GM18507 (cell line): Measurements from ENCODE around the gene UMOD.

ENCODE experiments used
- DNase-seq: peaks from one replicate; pipeline ENCODE4 v3.0.0; 2011; ENCODE audit warnings: low read depth; ENCODE audit not compliant: insufficient read length; ENCODE audit errors: extremely low spot score
- FAIRE-seq: peaks from 2 replicates; lab custom pipeline; 2011; peaks lifted over from hg19 to GRCh38; lab: Jason Lieb, UNC

UMOD gene

DNA sequence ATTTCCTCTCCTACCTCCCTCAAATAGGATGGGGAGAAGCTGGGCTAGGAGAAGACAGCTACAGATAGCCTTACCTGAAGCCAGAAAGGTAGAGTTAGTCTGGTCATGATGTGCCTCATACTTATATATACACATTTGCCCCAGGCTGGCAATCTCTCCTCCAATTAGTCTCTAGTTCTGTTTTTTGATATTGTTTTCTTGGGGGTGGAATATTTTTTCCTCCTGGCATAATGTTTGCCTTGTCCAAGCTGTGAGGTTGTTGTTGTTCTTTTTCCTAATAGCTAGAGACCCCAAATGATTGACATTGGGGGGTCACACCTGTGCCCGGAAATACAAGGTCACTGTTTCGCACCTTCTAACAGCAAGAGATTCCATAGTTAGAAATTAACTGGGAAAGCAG lies at the start of gene UMOD:
Gene UMOD (minus strand): TSS at position 101 of the 400 bp plus-strand sequence. CDS start 1,978 bp downstream, outside the sequence.
- DNase-seq (no peak), FAIRE-seq (no peak)

DNA sequence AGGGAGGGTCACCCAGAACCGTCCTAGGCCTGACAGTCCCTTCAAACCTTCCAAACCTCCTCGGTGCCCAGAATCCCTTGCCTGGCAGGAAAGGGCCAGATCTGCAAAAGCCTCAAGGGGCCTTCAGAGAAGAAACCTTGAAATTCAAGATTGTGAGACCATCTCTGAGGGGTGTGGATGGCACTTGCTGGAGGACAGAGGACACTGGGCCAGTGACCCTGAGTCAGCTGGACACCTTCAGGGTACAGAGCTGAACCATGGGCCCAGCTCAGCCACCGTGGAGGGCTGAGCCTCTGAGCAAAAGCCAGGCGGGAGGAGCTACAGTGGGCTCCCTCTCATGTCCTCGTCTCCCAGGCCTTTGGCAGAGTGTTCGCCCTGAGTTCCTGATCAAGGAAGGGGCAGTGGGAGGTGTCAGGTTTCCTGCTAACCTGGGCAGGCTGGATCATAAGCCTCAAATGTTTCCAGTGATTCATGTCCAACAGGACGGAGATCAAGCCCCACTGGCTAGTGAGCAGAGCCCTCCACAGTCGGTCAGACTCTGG lies 49.0 kb upstream of the UMOD start:
- FAIRE-seq (no peak), DNase-seq (no peak)

DNA sequence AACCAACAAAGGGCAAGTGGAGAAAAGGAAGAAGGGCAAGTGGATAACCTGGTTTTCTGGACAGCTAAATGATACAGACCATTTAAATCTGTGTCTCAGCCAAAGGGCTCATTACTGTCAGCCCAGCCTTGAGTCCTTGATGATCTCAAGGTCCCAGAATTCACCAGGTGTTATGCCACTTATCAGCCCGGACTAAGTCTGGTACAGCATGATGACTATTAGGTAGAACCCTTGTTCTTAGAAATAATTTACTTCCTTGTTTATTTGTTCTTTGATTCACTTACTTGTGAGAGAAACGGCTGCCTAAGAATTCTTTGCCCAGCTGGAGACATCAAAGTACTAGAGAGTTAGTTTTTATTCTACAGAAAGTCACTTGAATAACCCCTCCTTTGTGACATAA lies 48.6 kb upstream of the UMOD start:
- DNase-seq (no peak), FAIRE-seq (no peak)

DNA sequence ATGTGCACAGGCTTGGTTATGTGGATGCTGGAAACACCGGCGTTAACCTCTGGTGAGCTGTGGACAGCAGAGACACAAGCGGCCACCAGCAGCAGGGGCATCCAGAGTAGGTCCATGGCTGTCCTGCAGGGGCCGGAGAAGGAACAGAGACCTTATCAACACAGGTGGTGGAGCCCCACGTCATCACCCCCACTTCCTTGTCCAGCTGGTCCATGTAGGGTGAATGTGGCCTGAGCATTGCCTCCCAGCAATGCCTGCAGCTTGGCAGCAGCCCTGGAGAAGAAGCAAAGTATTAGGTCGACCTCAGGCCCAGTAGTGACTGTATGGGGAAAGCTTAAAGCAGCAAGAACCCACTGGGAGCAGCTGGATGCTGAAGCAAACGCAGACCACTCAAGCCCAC lies 46.7 kb upstream of the UMOD start:
- no peak for FAIRE-seq

DNA sequence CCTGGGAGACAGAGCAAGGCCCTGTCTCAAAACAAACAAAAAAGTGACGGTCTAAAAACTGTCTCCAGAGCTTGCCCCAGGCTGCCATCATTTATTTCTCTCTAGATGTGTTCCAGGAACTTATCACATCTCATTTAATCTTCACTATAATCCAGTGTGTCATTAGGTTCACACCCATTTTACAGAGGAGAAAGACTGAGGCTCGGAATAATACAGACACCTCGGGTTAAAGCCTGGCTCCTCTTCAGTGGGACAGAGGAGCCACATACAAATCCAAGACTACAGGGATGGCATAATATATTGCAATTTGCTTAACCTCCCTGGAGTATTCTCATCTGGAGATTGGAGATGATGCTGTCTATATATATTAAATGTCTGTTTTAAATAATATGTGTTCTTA lies 46.1 kb upstream of the UMOD start:
- DNase-seq (no peak), FAIRE-seq (no peak)

More for the DNA sequence above, 46.7 kb upstream of the UMOD start:
- DNase-seq = no peak

DNA sequence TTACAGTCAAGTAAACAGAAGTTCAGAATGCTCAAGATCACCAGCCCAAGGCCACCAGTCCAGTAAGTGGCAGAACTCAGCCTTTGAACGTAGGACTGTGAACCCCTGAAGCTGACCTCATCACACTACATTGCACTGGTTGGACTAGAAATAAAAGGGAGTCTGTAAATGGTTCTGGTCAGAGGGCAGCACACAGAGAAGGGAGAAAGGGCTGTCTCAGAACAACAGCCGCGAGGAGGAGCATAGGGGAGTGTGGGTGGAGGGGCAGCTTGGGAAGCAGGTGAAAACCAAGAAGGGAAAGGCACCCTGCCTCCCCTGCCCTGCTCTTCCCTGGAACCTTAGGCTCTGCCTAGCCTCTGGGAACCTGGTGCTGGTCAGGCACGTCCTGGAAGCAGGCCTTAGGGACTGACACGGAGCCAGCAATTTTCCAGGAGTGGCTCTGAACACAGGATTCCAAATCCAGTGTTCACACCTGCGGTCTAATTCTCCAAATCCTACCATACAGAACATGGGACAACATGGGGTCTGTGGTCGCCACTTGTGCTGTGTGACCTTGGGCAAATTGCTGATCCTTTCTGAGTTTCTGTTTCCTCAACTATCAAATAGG lies 45.1 kb upstream of the UMOD start:
- DNase-seq (no peak), FAIRE-seq (no peak)

DNA sequence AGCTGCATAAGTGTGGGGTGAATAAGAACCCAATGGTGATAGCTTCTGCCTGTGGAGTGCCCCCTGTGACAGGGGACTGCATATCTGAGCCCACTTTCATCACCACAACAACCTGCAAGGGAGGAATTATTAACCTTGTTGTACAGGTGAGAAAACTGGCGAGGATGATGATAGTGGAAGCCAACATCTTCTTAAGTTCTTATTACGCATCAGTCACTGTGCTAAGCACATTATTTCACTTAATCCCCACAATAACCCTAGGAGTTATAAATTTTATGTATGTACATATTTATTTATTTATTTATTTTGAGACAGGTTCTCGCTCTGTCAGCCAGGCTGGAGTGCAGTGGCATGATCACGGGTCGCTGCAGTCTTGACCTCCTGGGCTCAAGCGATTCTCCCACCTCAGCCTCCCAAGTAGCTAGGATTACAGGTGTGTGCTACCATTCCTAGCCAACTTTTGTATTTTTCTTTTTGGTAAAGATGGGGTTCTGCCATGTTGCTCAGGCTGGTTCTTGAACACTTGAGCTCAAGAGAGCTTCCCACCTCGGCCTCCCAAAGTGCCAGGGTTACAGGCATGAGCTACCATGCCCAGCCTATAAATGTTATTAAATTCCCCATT lies 44.4 kb upstream of the UMOD start:
- FAIRE-seq = no peak
- no peak for DNase-seq

DNA sequence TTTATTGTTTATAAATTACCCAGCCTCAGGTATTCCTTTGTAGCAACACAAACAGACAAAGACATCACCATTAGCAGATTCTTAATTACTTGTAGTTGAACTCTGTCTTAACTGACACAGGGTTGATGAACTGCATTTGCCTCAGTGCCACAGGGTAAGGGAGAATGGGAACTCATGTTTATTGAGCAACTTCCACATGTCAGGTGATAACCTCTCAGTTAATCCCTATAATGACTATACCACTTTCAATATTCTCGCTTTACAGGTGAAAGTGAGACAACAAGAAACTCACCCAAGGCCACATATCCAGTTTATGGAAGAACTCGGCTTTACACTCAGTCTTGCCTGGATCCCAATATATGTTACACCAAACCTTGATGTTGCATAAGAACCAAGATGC lies 43.4 kb upstream of the UMOD start:
- FAIRE-seq = no peak

DNA sequence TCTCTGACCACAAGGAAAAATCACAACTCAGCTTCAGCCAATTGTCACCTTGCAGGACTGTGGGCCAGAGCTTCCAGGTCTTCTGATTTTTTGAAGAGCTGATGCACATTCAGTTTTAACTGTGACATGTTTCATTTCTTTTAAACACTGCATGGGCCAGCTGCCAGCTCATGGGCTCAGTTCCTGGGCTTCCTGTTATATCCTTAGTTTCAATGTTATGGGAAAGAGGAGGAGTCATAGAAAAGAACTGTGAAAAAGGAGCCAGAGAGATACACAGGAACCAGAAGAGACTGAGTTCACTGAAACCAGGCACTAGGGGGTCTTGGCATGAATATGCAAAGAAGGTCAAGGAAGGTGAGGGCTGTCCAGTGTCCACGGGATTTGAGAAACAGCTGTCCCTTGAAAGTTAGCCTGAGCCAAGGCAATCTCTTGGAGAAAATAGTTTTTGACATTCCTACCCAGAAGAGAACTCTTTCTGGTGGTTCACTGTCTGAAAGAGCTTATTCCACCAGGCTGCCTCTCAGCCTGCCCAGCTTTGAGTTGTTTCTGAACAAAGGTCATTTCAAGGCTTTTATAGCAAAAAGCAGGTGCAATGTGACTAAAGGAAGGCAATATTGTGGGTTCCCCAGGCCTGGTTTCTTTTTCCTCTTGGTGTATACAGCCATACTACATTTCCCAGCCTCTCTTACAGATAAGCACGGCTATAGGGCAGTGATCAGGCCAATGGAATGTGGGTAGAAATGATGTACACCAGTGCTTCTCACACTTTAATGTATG lies 41.5 kb upstream of the UMOD start:
- FAIRE-seq = no peak
- no peak for DNase-seq

More for the DNA sequence above, 43.4 kb upstream of the UMOD start:
- no peak for DNase-seq

DNA sequence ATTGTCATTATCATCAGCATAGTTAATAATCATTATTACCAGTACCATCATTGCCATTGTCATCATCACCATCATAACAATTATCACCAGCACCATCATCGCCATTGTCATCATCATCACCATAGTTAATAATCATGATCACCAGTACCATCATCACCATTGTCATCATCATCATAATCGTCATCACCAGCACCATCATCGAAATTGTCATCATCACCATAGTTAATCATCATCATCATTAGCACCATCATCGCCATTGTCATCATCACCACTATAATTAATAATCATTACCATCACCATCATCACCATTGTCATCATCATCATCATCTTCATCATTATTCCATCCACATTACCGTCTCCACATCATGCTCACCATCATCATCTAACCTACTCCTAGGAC lies 38.5 kb upstream of the UMOD start:
- no peak for DNase-seq
- FAIRE-seq = no peak

DNA sequence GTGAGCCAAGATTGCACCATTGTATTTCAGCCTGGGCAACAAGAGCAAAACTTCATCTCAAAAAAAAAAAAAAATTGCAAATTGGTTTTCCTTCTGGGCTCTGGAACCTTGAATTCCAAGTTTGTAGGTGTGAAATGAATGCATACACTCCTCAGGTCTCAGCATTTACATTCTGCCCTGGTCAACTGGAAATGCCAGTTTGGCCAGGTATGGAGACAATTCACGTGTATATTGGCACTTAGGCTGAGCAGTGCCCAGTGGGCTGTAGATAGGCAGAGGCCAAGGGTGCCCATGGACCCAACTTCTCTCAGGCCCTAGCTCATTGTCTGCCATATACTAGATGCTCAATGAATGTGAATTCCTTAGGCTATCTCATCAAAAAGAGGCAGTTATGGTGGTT lies 36.3 kb upstream of the UMOD start:
- no peak for DNase-seq
- no peak for FAIRE-seq

DNA sequence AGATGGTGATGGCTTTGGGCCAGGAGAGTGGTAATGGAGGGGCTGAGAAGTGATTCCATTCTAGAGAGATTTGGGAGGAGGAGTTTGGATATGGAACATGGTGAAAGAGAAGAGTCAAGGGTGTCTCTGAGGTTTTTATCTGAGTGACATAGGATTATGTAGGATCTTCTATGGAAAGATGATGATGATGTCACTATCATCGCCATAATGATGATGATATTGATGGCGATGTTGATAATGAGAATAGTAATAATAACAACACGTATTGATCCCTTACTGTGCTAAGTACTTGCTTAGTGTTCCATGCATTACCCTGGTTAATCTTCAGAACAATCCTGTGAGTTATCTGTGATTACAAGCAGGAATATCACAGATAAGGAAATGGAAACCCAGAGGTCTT lies 35.5 kb upstream of the UMOD start:
- DNase-seq = no peak
- FAIRE-seq = no peak

DNA sequence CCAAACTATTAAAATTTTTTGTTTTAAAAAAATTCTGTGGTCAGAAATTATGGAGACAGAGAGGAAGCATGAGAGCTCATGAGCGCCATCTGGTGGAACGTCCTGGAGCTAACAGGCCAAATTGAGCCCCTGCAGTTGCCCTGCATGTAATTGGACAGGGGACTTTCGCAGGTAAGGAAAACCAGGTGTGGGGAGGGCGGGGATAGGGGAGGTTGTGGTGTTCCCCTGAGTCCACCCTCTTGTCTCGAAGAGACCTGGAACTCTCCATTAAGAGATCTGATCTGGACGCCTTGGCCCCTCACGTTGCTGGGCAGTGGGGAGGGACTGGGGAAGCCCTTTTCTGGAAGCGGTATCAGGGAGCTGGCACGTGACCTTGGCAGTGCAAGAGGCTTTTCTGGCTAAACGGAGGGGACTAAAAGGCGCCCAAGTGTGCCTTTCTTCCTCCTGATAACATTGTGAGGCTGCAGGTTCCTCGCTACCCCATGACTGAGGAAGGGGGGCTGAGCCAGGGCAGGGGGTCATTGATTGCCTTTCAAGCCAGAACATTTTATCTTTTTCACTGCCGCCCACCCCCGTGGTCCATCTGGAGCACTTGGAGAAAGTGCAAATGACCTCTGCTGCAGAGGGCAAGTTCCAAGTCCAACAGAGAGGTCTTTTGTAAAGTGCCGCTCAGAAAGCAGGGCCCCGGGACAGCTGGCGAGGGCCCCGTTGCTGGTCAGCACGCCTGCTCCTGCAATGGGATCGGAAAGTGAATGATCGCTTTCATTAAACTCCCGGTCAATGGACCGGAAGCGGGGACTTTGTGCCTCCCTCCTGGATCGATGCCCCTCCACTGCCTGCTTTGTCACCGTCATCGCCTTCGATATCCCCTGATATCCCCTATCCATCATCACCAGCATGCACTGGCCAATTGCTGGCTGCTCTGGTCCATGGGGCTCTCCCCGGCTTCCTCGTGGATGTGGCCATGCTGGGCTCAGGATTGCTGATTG lies 33.6 kb upstream of the UMOD start:
- DNase-seq = peak; percentile 30
- FAIRE-seq = peak; percentile 67

DNA sequence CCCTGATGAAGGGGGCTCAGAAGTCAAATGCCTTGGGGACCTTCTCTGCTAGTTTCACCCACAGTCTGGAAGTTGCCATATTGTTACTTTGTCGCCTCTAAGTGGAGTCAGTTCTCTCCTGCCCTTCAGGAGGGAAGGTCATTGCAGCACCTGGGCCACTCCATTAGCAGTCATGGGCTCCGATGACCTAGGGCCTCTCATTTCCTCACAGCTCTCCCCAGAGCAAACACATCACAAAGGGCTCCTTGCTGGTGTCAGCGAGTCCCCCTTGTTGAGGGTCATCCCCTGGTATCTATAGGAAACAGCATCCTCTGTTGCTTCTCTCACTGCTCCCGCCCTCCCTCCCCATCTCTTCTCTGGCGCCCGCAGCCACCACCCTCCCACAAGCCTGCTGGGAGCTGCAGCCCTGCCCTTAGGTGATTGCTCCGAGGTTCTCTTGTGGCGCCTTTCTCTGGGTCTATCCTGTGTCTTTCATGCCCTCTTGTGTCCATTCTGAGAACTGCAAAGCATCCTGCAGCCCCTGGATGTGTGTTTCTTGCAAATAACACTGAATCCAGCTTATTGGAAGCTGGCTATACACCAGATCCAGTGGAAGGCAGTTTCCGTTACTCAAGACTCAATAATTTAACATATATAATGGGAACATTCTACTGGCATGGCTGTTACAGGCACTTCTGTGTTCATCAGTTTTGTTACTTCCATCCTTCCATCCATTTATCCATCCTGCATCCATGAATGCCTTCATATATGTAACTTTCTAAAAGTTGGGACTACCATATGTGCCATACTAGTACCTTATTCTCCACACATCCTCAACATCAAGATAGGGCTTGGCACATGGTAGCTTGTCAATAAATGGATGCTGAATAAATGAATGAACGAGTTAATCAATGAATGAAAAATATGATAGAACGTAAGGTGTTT lies 30.9 kb upstream of the UMOD start:
- FAIRE-seq (peak; percentile 21), DNase-seq (peak; percentile 40)

DNA sequence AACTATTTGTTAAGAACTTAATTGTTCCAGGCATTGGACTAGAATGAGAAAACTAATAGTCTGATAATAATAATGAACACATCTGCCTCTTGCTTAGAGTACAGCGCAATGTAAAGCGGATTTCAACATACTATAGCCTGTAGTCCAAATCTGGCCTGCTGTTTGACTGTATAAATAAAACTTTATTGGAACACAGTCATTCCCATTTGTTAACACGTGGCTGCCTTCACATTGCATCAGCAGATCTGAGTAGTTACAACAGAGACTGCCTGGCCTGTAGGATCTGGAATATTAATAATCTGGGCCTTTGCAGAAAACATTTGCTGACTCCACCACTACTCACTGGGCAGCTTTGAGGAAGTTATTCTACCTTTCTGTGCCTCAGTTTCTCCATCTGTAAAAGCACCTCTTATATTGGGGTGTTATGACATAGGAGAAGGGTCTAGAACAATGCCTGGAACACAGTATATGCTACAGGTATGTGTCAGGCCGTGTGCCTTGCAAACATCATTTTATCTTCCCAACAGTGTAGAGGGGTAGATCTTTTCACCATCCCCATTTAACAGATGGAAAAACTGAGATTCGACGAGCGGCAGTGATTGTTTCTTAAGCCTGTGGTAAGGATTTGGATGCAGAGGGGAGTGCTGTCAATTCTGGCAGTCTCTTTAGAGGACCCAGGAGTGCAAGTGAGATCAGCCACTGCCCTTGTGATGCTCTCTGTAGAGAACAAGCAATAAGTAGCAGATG lies 29.9 kb upstream of the UMOD start:
- no peak for DNase-seq
- no peak for FAIRE-seq

DNA sequence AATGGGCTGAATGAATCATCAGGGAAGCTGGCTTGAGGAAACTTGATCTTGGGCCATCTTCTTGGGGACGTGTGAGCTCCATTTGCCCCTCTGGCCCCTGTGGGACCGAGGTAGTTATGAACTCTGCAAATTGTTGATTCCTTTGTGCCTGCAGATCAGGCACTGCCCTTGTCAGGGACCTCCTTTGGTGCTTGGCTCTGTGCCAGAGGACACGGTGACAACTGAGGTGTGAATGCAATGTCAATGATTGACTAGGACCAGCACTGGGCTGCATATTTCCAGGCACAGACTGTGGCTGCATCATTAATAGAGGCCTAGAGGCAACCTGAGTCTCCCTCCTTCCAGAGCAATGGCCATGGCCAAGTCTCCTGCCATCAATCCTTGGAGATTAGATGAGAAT lies 28.3 kb upstream of the UMOD start:
- FAIRE-seq (no peak), DNase-seq (no peak)

DNA sequence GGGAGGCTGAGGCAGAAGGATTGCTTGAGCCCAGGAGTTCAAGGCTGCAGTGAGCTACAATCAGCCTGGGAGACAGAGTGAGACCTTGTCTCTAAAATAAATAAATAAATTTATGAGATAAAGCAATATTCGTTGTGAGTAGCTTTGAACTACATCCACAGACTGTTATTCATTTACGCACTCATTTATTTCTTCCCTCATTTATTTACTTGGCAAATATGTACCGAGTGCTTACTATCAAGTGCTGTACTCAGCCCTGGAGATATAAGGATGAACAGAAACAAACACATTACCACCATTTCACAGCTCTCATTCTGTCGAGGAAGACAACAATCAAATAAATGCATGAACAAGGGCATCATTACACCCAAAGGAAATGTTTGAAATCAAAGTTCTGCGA lies 24.7 kb upstream of the UMOD start:
- DNase-seq (no peak), FAIRE-seq (no peak)

DNA sequence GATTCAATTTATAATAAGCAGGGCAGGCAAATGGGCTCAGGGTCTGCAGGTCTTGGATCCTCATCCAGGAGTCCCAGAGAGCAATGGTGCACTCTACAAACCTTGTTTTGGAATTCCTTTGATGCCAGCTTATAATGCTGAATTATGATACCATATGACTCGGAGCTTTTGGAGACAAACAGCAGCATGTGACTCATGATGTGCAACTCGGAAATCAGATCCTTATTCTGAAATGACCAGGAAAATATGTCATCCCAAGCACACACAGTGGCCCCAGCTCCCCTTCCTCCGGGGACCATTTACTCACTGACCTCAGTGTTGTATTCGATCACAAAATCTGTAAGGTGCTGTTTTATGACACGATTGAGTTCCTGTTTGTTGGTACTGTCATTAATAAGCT lies 20.2 kb upstream of the UMOD start:
- FAIRE-seq (no peak), DNase-seq (no peak)
